Liver (tissue), 9 donors: ENCODE results near the gene FOXL1. TPM values are rescaled to one million over a fixed set of nuclear protein-coding genes. Genes with fewer than 3 reads are reported as not detected.

Experiments
- DNase-seq: peaks from one replicate; pipeline ENCODE4 v3.0.0-alpha.2; 2017; ENCODE audit warnings: low spot score
- H3K27ac ChIP-seq, 2 donors: one replicate each; pipeline ENCODE4 v1.7.0; 2013; ENCODE audit warnings: inconsistent platforms in 2 of 2, low read length in 2 of 2, control low read depth in 1 of 2, low read depth in 1 of 2, mild to moderate bottlenecking in 1 of 2
- H3K27me3 ChIP-seq, 4 donors: one replicate each; pipeline versions ENCODE4 v1.6.1 to v1.7.0; 2013; ENCODE audit warnings: low read length in 3 of 4, inconsistent platforms in 1 of 4, mild to moderate bottlenecking in 1 of 4, moderate library complexity in 1 of 4; ENCODE audit not compliant: control insufficient read depth in 4 of 4, insufficient read depth in 4 of 4
- H3K36me3 ChIP-seq, 4 donors: one replicate each; pipeline versions ENCODE4 v1.6.1 to v1.7.0; 2013; ENCODE audit warnings: low read length in 3 of 4, mild to moderate bottlenecking in 3 of 4, low read depth in 1 of 4, moderate library complexity in 1 of 4; ENCODE audit not compliant: control insufficient read depth in 4 of 4, insufficient read depth in 3 of 4
- H3K4me1 ChIP-seq, 4 donors: one replicate each; pipeline versions ENCODE4 v1.6.1 to v1.7.0; 2013; ENCODE audit warnings: low read length in 3 of 4, mild to moderate bottlenecking in 3 of 4, moderate library complexity in 1 of 4; ENCODE audit not compliant: control insufficient read depth in 4 of 4, insufficient read depth in 4 of 4
- H3K4me3 ChIP-seq, 3 donors: one replicate each; pipeline versions ENCODE4 v1.6.1 to v1.7.0; 2013; ENCODE audit warnings: low read length in 3 of 3, control low read depth in 1 of 3, low read depth in 1 of 3, mild to moderate bottlenecking in 1 of 3
- H3K9ac ChIP-seq, 2 donors: one replicate each; pipeline ENCODE4 v1.7.0; 2013; ENCODE audit warnings: low read length in 2 of 2, mild to moderate bottlenecking in 2 of 2, moderate library complexity in 2 of 2, control low read depth in 1 of 2, low read depth in 1 of 2
- H3K9me3 ChIP-seq, 4 donors: one replicate each; pipeline versions ENCODE4 v1.6.1 to v1.7.0; 2013; ENCODE audit warnings: low read length in 3 of 4; ENCODE audit not compliant: control insufficient read depth in 4 of 4
- EGR1 ChIP-seq, 2 donors: IDR thresholded peaks; 2 replicates each; pipeline ENCODE4 v1.6.1; 2016 to 2018; ENCODE audit warnings: antibody characterized with exemption in 2 of 2, low read depth in 2 of 2
- FOXA1 ChIP-seq: IDR thresholded peaks from 2 replicates; pipeline ENCODE4 v1.6.1; 2016; ENCODE audit warnings: antibody characterized with exemption
- GABPA ChIP-seq, 2 donors: IDR thresholded peaks in 1 of 2; conservative IDR thresholded peaks in 1 of 2; 2 replicates each; pipeline ENCODE4 v1.6.1; 2016; ENCODE audit warnings: antibody characterized with exemption in 2 of 2, mild to moderate bottlenecking in 1 of 2, moderate library complexity in 1 of 2
- HNF4A ChIP-seq, 2 donors: conservative IDR thresholded peaks; 2 replicates each; pipeline ENCODE4 v1.6.1; 2016; ENCODE audit warnings: antibody characterized with exemption in 2 of 2, mild to moderate bottlenecking in 2 of 2
- HNF4G ChIP-seq: IDR thresholded peaks from 2 replicates; pipeline ENCODE4 v1.6.1; 2016; ENCODE audit warnings: antibody characterized with exemption
- JUND ChIP-seq, 2 donors: IDR thresholded peaks; 2 replicates each; pipeline ENCODE4 v1.6.1; 2016; ENCODE audit warnings: antibody characterized with exemption in 2 of 2
- NR2F2 ChIP-seq: IDR thresholded peaks from 2 replicates; pipeline ENCODE4 v1.6.1; 2016; ENCODE audit warnings: antibody characterized with exemption
- RAD21 ChIP-seq, 2 donors: IDR thresholded peaks; 2 replicates each; pipeline ENCODE4 v1.6.1; 2016; ENCODE audit warnings: antibody characterized with exemption in 2 of 2, mild to moderate bottlenecking in 2 of 2
- RXRA ChIP-seq, 2 donors: IDR thresholded peaks; 2 replicates each; pipeline ENCODE4 v1.6.1; 2017 to 2018; ENCODE audit warnings: antibody characterized with exemption in 2 of 2, mild to moderate bottlenecking in 1 of 2
- SP1 ChIP-seq: IDR thresholded peaks from 2 replicates; pipeline ENCODE4 v1.6.1; 2018; ENCODE audit warnings: antibody characterized with exemption, mild to moderate bottlenecking
- TAF1 ChIP-seq: conservative IDR thresholded peaks from 2 replicates; pipeline ENCODE4 v1.6.1; 2016; ENCODE audit warnings: antibody characterized with exemption, mild to moderate bottlenecking
- YY1 ChIP-seq: IDR thresholded peaks from 2 replicates; pipeline ENCODE4 v1.6.1; 2016; ENCODE audit warnings: antibody characterized with exemption, mild to moderate bottlenecking
- WGBS: extraction: QIAGEN DNeasy Blood & Tissue Kit; methylation state at CpG from one replicate; pipeline ENCODE4 v1.1.7; 2013; 5-methylcytosine and 5-hydroxymethylcytosine counted together
- polyA plus RNA-seq, 2 donors: library from polyadenylated mRNA; stranded (reverse) in 1 of 2; unstranded in 1 of 2; fragments of 200-250 nt in 1 of 2; fragments of >200 nt in 1 of 2; fragmentation: Nextera tagmentation in 1 of 2; extraction: Ambion mirVana in 1 of 2; gene quantifications; one replicate each; pipeline versions ENCODE4 v1.2.1 to v1.2.3, GENCODE V29; 2013 to 2015
- total RNA-seq, 2 donors: library from RNA; depleted of rRNA; stranded (reverse); fragments of >200 nt; gene quantifications; one replicate each; pipeline ENCODE4 v1.2.3, GENCODE V29; 2014
- TF ChIP-seq, protein P1 (sequence below): IDR thresholded peaks from 2 replicates; pipeline ENCODE4 v1.6.1; 2016; ENCODE audit warnings: antibody characterized with exemption
- TF ChIP-seq, protein P2 (sequence below): IDR thresholded peaks from 2 replicates; pipeline ENCODE4 v1.6.1; 2016; ENCODE audit warnings: antibody characterized with exemption, mild to moderate bottlenecking
- TF ChIP-seq, protein P3 (sequence below): IDR thresholded peaks from 2 replicates; pipeline ENCODE4 v1.6.1; 2016; ENCODE audit warnings: antibody characterized with exemption
- TF ChIP-seq, protein P4 (sequence below): IDR thresholded peaks from 2 replicates; pipeline ENCODE4 v1.6.1; 2016; ENCODE audit warnings: antibody characterized with exemption
- donor health status: healthy.
- donor health status: healthy.
- donor health status: healthy.
- donor health status: healthy.
- donor health status: healthy.

FOXL1 gene
- total and polyA plus RNA-seq, 4 donors: 0.05 to 0.06 TPM; not detected in 2

DNA sequence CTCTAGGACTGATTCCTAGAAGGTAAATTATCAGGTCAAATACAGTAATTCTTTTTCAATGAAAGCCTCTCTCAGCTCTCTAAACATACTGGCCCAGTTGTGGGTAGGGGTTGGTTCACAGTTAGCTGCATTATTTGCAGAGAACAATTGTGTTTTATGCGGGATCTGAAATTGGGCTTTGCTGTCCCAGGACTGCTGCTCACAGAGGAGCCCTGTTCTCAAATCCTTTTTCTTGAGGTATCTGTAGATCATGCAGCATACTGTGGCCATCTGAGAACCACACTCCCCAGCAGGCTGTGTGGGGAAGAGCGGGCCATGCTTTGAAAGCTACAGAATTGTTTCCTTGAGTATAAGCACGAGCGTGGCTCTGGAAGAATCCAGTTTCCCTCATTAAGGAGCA lies 40.9 kb upstream of the FOXL1 start:
- TF ChIP-seq NR2F2 (no peak), JUND (IDR thresholded peaks at IDR 0.05) (no peak)
- WGBS: 97% methylated on average over 4 of the region's 4 CpGs
- Histone ChIP-seq H3K27me3 (no peaks in the 10 kb centered on the region), H3K27ac (no peak overlapping the region), H3K4me1 (no peaks in the 10 kb centered on the region), H3K9ac (no peak overlapping the region), H3K9me3 (no peaks in the 10 kb centered on the region), H3K4me3 (no peak overlapping the region), H3K36me3 (peaks cover 16 to 53% (median 39%) of the 10 kb centered on the region in 4 donors)
- no peak for DNase-seq

DNA sequence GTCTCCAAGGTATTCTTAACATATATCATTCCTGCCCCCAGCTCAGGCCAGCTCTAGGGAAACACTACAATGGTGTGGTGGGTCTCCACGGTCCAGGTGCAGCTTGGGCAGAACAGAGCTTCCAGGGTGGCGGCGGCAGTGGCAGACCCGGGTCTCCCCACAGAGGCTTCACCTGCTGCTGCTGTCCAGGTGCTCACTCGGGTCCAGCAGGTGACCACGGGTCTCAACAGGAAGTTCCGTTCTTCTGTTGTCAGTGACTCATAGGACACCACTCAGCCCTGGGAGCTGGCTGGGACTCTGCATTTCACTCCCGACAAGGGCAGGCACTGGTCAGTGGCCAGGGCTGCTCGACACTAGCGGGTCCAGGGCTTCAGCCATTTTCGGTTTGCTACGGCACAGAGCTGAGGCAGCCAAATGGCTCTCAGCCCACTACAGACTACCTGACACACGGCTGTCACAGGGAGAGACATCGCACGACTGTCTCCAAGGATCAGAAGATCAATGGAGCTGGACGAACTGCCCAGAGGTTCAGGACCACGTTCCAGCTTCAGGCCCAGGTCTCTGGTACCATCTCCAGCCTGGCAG lies 40.1 kb upstream of the FOXL1 start:
- no peak overlapping the region for H3K4me3 ChIP-seq
- H3K36me3 ChIP-seq: peaks cover 16 to 57% (median 39%) of the 10 kb centered on the region in 4 donors
- H3K9ac ChIP-seq: no peak overlapping the region
- TF ChIP-seq EGR1 (IDR thresholded peaks at IDR 0.05; ENCODE audit: low read depth in 2 of 2) (no peak), RXRA (IDR thresholded peaks at IDR 0.05) (no peak)
- 95% methylated on average over 17 of the region's 17 CpGs for WGBS
- no peak overlapping the region for H3K27ac ChIP-seq
- no peaks in the 10 kb centered on the region for H3K27me3 ChIP-seq
- DNase-seq: no peak
- H3K4me1 ChIP-seq: no peaks in the 10 kb centered on the region
- no peaks in the 10 kb centered on the region for H3K9me3 ChIP-seq

GRCh38 chr16:86540894-86541293 lies 37.5 kb upstream of the FOXL1 start:
- 92% methylated on average over 6 of the region's 6 CpGs for WGBS
- Histone ChIP-seq H3K9me3 (no peaks in the 10 kb centered on the region), H3K27ac (no peak overlapping the region), H3K4me1 (no peaks in the 10 kb centered on the region), H3K4me3 (no peak overlapping the region), H3K9ac (no peak overlapping the region), H3K36me3 (peaks cover 16 to 69% (median 44%) of the 10 kb centered on the region in 4 donors), H3K27me3 (no peaks in the 10 kb centered on the region)
- DNase-seq: no peak
- no peak for TF ChIP-seq HNF4A (conservative IDR thresholded peaks at IDR 0.05)
- no peak for TF ChIP-seq TAF1

GRCh38 chr16:86541560-86541959 lies 36.8 kb upstream of the FOXL1 start:
- Histone ChIP-seq H3K4me1 (no peaks in the 10 kb centered on the region), H3K9ac (no peak overlapping the region), H3K27ac (no peak overlapping the region), H3K27me3 (no peaks in the 10 kb centered on the region), H3K36me3 (peaks cover 16 to 75% (median 46%) of the 10 kb centered on the region in 4 donors), H3K9me3 (no peaks in the 10 kb centered on the region), H3K4me3 (no peak overlapping the region)
- TF ChIP-seq, protein P1, sequence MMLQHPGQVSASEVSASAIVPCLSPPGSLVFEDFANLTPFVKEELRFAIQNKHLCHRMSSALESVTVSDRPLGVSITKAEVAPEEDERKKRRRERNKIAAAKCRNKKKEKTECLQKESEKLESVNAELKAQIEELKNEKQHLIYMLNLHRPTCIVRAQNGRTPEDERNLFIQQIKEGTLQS: no peak
- TF ChIP-seq RAD21 (IDR thresholded peaks at IDR 0.05) (no peak), YY1 (no peak), FOXA1 (no peak), HNF4G (no peak), RXRA (IDR thresholded peaks at IDR 0.05) (no peak), TAF1 (no peak), SP1 (no peak), EGR1 (IDR thresholded peaks at IDR 0.05; ENCODE audit: low read depth in 2 of 2) (no peak), GABPA (IDR thresholded peaks at IDR 0.05 in 1 of 2, conservative IDR thresholded peaks at IDR 0.05 in 1 of 2) (no peak), NR2F2 (no peak), HNF4A (conservative IDR thresholded peaks at IDR 0.05) (no peak)
- TF ChIP-seq, protein P2, sequence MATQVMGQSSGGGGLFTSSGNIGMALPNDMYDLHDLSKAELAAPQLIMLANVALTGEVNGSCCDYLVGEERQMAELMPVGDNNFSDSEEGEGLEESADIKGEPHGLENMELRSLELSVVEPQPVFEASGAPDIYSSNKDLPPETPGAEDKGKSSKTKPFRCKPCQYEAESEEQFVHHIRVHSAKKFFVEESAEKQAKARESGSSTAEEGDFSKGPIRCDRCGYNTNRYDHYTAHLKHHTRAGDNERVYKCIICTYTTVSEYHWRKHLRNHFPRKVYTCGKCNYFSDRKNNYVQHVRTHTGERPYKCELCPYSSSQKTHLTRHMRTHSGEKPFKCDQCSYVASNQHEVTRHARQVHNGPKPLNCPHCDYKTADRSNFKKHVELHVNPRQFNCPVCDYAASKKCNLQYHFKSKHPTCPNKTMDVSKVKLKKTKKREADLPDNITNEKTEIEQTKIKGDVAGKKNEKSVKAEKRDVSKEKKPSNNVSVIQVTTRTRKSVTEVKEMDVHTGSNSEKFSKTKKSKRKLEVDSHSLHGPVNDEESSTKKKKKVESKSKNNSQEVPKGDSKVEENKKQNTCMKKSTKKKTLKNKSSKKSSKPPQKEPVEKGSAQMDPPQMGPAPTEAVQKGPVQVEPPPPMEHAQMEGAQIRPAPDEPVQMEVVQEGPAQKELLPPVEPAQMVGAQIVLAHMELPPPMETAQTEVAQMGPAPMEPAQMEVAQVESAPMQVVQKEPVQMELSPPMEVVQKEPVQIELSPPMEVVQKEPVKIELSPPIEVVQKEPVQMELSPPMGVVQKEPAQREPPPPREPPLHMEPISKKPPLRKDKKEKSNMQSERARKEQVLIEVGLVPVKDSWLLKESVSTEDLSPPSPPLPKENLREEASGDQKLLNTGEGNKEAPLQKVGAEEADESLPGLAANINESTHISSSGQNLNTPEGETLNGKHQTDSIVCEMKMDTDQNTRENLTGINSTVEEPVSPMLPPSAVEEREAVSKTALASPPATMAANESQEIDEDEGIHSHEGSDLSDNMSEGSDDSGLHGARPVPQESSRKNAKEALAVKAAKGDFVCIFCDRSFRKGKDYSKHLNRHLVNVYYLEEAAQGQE: no peak
- TF ChIP-seq, protein P3, sequence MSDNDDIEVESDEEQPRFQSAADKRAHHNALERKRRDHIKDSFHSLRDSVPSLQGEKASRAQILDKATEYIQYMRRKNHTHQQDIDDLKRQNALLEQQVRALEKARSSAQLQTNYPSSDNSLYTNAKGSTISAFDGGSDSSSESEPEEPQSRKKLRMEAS: no peak
- TF ChIP-seq, protein P4, sequence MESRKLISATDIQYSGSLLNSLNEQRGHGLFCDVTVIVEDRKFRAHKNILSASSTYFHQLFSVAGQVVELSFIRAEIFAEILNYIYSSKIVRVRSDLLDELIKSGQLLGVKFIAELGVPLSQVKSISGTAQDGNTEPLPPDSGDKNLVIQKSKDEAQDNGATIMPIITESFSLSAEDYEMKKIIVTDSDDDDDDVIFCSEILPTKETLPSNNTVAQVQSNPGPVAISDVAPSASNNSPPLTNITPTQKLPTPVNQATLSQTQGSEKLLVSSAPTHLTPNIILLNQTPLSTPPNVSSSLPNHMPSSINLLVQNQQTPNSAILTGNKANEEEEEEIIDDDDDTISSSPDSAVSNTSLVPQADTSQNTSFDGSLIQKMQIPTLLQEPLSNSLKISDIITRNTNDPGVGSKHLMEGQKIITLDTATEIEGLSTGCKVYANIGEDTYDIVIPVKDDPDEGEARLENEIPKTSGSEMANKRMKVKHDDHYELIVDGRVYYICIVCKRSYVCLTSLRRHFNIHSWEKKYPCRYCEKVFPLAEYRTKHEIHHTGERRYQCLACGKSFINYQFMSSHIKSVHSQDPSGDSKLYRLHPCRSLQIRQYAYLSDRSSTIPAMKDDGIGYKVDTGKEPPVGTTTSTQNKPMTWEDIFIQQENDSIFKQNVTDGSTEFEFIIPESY: no peak
- no peak for DNase-seq
- 96% methylated on average over 11 of the region's 11 CpGs for WGBS
